Fibroblast of skin of left quadriceps (primary cell): ENCODE results near the gene GFRA1.

Experiments
- DNase-seq, 2 experiments: peaks; one replicate each; pipeline ENCODE4 v3.0.0-alpha.2; 2013; ENCODE audit warnings: low read depth in 2 of 2

GFRA1 gene

DNA sequence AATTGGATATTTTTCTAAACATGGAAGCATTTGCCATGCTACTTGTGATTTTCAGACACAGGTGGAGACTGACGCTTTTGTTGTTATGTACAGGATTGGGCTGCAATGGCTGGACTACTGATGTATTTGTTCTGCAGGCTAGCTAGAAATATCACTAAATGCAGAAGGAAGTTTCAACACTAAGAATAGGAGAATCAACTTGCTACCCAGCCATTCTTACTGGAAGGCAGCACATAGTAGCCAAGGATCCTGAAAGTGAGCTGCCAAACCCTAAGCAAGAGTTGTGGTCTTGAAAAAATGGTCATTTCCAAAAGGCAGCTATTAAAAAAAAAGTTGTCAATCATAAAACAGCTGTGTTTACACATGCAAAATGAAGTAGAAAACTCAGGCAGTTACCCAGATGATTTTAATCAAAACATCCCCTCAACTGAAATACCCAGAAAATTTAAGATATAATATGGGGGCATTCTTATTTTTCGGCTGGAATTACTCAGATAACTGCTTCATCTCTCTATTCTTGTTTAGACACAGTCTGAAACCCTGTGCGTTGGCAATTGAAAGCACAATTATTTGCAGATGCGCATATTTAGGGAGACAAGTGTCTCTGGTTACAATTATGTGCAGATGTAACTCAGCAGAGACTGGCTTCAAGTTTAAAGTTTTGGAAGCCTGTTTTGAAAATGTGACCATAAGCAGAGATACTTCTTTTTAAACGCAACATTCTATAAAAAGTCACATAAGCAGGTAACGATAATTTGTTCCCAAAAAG, 31.2 kb downstream of the GFRA1 start:
- peak; percentile 14 to 28 for DNase-seq

DNA sequence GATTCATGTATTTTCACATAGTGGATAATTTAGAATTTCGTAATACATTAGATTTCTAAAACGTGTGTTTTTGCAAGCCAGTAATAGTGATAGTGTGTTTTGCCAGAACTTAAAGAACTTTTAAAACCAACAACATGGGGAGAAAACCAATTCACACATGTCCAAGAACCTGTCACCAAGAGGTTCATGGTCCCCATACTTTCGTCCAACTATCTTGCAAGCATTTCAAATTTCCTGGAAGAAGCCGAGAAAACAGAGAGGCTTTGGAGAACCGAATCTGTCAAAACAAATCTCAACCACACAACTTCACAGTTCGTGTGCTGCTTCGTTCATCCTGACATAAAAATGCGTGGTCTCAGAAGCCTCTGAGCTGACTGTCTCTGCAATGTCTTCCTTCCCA, 31.9 kb downstream of the GFRA1 start:
- DNase-seq, result no peak

DNA sequence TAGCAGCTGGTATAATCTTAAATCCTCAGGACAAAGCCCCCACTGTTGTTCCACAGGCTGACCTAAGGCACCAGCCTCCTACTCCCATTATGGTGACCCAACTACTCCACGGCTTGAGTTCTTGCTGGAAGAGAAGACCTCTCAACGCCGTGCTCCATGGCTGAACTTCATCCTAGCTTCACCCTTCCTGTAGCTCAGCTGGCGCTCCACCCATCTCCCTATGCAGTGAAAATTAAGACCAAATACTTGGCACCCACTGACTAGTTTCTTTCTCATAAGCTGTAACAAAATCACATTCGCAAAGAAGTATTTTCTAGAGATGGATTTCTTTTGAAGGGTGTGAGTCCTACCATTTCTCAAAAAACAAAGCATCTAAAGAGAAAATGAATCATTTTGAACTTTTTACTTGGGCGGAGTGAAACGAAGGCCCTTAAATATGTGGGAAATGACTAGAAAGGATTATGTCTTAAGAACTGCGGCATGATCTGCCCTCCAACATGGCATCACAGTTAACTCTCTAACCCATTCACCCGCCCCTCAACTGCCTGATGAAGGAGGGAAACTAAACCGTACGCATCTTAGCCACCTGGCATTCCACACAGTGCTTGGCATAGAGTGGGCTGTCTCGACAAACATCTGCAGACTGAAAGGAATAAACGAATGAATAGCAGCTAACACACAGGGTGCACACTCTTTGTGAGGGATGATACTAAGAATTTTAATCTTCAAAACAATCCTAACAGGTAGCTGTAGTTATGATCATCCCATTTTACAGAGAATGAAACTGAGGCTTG, 32.7 kb downstream of the GFRA1 start:
- DNase-seq, result no peak

DNA sequence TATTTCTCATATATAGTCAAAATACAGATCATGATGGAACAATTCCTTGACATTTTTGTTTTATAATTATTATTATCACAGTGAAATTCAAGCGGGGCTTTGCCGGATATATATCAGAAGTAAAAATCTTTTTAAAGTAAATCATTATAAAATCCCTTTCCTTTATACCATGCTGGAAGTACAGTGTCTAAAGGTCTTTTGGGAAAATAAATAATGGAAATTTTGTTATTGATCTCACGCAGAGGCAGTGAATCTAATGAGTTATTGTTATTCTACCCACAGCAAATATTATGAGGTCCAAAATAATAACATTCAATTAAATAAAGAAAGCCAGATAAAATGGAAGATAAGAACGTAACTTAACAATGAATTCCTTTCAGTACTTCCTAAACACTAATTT, 33.8 kb downstream of the GFRA1 start:
- DNase-seq, result no peak

DNA sequence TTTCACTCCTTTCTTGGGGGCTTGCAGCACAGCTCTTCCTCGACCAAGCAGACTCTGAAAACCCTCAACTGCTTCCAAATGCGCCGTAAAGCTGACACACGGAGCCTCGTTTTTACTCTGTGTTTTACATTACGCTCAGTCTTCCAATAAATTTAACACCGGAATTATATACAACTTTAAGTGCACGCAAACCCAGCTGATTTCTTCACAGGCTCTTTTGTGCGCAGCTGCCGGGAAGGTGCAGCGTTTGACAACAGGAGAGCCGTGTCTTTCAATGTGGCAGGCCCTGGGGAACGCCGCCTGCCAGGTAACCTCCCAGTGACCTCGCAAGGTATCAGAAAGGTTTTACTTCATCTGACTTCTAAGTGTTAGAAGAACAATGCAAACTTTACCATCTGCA, 35.0 kb downstream of the GFRA1 start:
- no peak for DNase-seq

DNA sequence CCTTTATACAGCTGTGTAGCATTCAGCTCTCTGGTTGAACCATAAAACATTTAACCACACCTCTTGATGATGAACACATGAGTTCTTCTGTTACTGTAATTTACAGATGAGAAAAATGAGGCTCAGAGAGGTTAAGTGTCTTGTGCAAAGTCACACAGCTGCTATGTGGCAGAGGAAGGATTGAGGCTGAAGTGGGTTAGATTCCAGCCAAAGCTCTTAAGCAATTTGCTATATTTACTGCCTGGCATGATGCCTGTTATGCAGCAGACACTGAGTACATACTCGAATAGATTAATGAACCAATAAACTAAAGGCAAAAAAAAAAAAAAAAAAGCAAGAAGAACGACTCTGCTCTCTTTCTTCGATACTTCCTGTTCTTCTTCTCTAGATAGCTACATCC, 35.7 kb downstream of the GFRA1 start:
- peak in 1 of 2 experiments; percentile 3 for DNase-seq

DNA sequence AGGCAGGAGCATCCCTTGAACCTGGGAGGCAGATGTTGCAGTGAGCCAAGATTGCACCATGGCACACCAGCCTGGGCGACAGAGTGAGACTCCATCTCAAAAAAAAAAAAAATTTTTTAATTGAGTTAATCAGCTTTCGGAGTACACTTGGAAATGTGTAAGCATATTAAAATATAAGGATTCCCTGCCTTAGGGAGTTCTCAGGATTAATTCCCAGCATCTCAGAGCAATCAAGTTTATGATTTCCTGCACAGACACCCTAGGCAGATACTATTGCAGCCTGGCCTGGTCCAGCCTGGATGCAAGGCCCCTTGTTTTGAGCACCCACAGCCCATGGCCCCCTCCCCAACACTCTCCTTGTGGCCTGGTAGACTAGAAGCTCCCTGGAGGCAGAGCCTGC, 39.8 kb downstream of the GFRA1 start:
- DNase-seq, result no peak

DNA sequence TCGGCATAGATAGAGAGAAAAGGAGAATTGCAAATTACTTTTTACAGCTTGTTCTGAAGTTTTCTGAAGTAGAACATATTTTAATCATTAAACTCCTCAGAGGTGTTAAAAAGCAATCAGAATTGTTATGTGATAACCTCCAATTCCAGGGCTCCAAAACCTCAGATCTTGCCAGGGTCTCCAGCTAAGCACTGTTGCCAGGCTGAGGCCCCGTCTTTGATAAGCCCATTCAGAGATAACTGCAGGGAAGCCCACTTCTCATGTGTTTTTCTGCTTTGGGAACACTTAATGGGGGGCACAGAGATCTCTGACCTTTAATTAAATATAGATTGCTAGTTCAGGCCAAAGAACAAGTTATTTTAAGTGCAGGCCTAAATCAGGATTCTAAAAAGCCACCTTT, 40.4 kb downstream of the GFRA1 start:
- DNase-seq, result no peak

DNA sequence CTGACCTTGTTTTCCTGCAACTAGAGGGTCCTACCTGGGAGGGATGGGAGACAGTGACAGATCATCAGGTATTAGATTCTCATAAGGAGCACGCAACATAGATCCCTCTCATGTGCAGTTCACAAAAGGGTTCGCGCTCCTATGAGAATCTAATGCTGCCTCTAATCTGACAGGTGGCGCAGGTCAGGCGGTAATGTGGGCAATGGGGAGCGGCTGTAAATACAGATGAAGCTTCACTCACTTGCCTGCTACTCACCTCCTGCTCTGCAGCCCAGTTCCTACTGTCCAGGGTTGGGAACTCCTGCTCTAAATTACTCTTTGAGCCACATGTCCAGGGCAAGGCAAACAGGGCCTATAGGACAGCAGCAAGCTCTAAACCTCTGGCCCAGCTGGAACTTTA, 46.2 kb downstream of the GFRA1 start:
- DNase-seq, result no peak

DNA sequence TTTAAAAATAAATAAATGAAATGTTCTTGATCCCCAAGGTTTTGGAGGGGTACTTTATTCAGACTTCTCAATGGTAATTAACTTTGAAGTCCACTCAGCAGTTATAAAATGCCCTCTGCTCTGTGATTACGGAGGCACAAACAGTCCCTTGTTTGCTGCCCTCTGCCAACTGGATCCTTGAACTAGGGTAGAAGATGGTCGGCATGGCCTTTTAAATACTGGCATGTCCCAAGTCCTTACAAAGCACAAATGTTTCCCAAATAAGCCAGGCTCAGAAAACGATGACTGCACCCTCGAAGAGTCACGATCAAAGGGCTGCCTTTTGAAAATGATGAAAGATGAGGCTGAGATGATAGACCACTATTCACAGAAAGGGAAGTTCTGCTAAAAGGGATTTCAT, 47.0 kb downstream of the GFRA1 start:
- DNase-seq, result no peak

DNA sequence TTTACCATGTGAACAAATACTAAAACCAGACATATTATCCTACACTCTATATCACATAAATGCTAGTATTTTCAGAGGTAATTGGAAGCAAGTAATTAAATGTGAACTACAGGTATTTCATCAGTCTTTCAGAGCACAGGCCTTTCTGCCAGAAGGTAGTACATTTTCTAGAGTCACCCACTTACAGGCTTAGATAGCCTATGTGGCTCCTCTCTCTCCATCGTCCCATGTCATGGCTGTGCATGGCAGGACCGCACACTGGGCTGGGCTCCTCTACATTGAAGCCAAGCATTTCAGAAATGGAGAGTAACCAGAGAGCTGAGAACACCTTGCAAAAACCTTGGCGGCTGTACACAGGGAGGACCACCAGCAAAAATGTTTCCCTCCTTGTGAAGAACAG, 49.7 kb downstream of the GFRA1 start:
- DNase-seq, result no peak

DNA sequence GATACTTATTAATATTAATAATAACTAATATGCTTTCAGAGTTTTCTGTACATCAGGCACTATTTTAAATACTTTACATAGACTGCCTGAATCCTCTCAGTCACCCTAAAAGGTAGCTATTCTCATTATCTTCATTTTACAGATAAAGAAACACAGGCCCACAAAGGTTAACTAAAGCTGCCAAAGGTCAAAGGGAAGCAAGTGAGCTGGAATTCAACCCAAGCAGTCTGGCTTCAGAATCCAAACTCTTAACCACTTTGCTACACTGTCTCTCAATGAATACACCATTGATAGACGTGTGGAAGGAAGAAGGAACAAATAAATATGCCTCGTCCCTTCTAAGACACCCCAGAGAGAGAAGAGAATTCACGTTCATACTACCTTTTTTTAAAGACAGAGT, 52.0 kb downstream of the GFRA1 start:
- DNase-seq, result no peak

DNA sequence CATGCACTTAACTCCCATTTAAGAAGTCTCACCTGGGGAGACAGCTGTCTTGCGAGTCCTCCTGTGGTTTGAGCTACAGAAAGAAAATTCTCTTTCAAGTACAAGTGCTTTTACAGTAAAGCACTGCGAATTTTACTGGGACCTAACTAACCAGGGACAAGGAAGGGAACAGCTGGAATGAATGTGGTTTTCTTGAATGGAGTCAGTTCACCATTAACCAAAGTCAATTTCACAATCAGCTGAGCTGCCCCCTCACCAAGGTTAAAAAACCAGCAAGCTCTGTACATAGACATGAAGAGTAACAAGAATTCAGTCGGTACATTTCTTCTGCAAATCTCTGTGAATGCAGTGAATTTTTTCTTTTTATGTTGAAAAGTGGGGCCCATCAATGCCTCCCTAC, 56.3 kb downstream of the GFRA1 start:
- DNase-seq, result no peak

DNA sequence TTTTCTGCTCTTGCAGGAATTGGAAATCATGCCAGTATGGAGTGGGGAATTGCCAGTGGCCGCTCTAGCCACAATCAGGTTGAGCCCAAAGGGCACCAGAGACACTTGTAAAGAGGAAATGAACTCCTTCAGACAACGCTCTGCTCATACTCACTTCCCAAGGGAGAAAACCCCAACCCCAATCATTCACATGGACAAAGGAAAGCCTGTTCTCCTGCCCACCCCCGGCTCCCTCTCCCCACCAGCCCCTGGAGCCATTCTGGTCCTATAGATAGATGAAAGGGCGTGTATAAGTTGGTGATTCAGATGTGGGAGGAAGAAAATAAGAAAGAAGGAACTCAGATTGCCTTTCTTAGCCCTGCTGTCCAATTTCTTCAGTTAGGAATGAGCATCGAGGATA, 57.4 kb downstream of the GFRA1 start:
- DNase-seq, result no peak

DNA sequence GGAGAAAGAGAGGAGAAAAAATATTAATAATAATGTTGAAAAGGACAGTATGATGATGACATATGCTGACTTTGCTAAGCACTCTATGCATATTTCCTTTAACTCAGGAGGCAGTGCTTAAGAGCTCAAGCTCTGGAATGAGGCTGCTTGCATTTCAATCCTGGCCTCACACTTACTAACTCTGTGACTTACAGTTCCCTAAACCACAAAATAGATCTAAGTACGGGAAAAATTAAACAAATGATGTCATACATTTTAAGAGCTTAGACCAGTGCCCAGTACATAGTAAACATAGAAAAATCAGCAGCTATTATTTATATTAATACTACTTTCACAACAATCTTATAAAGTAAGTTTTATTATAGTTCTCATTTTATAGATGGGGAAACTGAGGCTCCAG, 61.3 kb downstream of the GFRA1 start:
- DNase-seq, result peak; percentile 61 to 69

DNA sequence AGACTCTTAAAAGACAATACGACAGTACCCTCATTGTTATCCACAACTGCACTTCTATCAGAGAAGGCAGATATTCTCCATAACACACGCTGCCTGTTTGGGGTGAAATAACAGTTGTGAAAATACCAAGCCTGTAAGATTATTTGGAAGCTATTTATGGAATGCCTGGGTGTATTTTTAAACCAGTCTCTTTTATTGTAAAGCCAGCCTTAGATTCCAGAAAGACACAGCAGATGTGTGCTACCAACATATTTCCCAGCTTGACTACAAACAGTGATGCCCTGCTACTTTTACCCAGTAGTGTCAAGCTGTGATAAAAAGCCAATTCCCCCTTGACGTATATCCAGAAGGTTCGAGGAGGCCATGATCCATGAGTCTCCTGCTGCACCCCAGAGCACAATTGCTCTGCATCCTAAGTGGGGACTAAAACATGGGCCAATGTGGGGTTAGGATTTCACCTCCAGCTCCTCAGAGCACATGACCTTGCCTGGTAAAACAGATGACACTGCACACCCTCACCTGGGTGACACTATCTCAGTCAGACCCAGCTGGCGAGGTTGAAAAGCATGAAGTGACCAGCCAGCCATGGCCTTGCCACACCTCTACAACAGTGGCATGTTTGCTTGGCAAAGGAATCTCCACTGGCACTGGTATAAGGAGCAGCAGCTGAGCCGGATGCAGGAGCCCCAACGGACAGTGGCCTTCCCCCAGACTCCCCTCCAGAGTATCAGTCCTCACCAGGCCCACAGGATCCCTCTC, 62.2 kb downstream of the GFRA1 start:
- peak; percentile 18 to 20 for DNase-seq

DNA sequence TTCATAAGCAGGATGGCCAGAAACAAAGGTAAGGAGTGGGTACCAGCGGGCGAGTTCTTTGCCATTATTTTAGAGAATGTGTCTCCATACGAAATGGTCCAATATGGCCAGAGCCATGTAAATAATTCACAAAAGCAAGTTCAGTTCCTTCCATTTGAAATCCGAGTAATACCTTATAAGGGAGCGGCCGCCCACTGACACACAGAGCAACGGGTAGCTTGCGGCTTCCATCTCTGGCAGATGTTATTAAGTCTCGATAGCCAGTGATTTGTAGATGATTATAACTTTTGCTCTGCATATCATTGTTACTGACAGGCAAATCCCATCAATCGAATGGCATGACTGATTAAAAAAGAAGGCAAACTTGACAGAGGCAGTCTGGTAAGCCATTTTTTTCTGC, 63.2 kb downstream of the GFRA1 start:
- DNase-seq, result no peak

DNA sequence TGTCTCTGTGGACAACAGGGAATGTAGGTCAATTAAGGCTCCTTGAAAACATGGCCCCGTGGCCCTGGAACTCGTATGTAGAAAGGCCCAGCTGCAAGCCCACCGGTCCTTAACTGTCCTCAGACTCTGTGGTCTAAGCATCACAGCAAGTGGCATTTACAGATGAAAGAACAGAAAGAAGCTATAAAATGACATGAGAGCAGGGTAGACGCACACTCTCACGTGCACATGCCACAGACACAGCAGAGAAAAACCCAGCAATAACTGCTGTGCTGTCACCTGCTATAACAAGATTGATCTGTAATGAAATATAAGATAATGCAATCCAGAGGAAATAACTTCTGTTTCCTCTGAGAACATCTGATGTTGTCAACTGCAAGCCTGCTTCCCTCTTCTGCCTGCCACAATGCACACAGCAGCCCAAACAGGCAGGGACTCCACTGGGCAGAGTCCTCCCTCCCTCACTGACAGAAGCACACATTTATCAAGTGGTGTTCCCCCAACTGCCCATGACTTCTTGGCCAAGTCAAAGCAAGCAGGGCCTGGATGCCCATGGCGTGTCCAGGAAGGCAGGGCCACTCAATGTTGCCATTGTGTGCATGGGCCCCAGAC, 63.9 kb downstream of the GFRA1 start:
- no peak for DNase-seq

DNA sequence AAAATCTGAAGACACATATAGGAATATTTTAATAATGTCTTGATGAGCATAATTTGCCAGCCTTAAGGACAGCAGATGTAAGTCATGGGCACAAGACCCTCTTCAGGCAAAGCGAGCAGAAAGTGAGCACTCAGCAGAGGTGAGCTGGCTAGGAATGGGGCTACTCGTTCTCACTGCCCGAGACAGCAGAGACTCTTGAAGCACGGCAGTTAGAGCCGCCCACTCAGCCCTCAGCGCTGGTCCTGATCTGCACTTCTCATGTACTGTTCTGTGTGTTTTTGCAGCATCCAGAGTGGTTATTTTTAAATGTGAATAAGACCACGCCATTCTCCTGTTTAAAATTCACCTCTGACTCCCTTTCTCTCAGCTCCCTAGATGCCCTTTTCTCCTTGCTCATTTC, 65.3 kb downstream of the GFRA1 start:
- no peak for DNase-seq

DNA sequence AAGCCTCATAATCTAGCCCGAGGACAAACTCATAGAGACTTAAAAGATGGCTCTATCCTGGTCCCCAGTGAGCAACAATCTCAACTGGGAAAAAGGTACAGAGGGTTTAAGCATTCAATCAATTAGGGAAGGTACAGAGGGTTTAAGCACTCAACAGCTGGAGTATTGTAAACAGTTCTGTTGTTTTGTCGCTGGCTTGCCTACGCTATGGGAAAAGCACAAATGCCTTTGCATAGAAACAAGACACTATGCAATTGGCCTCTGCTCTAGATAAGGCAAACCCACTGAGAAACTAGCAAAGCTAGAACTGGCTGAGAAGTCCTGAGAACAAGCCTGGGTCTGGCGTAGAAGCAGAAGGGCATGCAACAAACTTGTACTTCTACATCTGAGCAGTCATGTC, 69.3 kb downstream of the GFRA1 start:
- DNase-seq, result no peak

DNA sequence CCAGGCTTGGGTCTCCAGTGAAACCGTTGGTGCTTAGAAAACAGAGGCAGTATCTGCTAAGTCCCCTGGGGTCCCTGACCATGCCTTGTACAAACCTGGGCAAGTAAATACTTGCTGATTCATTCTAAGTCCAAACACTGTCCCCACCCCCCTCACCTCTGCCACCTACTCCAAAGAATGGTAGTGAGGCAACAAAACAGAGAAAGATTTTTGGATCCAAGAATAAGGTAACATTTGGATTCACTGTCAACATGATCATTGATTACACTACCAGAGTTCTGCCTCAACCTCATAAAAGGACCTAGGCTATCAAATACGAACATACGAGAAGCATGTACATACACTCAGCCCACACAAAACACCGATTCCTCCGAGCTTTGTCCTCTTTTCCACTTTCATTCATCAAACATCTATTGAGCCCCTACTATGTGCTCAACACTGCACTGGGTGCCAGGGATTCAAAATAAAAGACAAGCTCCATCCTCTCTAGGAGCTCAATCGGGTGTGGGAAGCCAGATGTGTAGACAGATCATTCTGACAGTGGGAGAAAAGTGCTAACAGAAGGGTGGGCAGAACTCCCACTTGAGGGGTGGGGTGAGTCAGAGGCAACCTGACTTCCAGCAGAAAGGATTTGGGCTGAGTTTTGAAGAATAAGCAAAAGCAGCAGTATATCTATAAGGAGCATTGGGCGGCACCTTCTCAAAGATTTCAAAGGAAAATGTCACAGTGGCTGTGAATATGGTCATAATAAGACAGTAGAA, 71.2 kb downstream of the GFRA1 start:
- no peak for DNase-seq
